Measurements from ENCODE around the gene SLC35F3. TPM values are rescaled to one million over a fixed set of nuclear protein-coding genes. Genes with fewer than 3 reads are reported as not detected.

SLC35F3 gene
- total and polyA plus RNA-seq, 2 experiments from 2014 or later: 0.80 to 1.3 TPM

DNA sequence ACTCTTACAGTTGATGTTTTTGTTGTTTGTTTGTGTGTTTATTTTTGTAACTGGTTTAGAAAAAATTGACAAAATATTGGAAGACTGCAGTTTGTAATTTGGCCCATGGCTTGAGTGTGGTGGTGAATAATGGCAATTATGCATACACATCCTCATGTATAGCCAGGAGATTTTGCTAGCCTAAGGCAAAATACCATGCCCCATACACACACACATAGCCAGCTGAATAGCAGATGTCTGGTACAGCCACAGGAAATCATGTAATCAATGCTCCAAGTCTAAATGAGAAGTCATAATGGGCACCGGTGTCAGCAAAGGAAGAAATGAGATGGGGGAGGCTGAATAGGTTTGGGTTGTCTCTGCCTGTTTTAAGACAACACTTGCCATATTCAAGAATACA is 333.6 kb downstream of the SLC35F3 start:
- no peak overlapping the region for H2AFZ ChIP-seq
- WGBS (ENCODE audit: low lambda C conversion rate, missing lambda C conversion rate): 82% methylated on average over 1 of the region's 1 CpG
- no peak overlapping the region for H3K4me2 ChIP-seq
- no peaks in the 10 kb centered on the region for H3K27me3 ChIP-seq
- no peak for DNase-seq (ENCODE audit: low spot score)
- TF ChIP-seq EZH2 (IDR thresholded peaks at IDR 0.05; ENCODE audit: borderline replicate concordance) (no peak), EZH2phosphoT487 (IDR thresholded peaks at IDR 0.05; ENCODE audit: low read depth, severe bottlenecking, unreplicated experiment) (no peak)
- TF ChIP-seq, protein P1, sequence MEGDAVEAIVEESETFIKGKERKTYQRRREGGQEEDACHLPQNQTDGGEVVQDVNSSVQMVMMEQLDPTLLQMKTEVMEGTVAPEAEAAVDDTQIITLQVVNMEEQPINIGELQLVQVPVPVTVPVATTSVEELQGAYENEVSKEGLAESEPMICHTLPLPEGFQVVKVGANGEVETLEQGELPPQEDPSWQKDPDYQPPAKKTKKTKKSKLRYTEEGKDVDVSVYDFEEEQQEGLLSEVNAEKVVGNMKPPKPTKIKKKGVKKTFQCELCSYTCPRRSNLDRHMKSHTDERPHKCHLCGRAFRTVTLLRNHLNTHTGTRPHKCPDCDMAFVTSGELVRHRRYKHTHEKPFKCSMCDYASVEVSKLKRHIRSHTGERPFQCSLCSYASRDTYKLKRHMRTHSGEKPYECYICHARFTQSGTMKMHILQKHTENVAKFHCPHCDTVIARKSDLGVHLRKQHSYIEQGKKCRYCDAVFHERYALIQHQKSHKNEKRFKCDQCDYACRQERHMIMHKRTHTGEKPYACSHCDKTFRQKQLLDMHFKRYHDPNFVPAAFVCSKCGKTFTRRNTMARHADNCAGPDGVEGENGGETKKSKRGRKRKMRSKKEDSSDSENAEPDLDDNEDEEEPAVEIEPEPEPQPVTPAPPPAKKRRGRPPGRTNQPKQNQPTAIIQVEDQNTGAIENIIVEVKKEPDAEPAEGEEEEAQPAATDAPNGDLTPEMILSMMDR (IDR thresholded peaks at IDR 0.05; ENCODE audit: poor library complexity): no peak
- H3K79me2 ChIP-seq: no peaks in the 10 kb centered on the region
- H3K9me3 ChIP-seq (ENCODE audit: low read depth): no peaks in the 10 kb centered on the region
- H4K20me1 ChIP-seq (ENCODE audit: insufficient read depth, poor library complexity, severe bottlenecking): no peaks in the 10 kb centered on the region
- H3K9me2 ChIP-seq (replicated peaks; ENCODE audit: insufficient read depth): no peaks in the 10 kb centered on the region
- H3K4me1 ChIP-seq (ENCODE audit: insufficient read depth): no peaks in the 10 kb centered on the region
- no peaks in the 10 kb centered on the region for H3K36me3 ChIP-seq (replicated peaks; ENCODE audit: insufficient read depth, low read depth)
- H3K4me3 ChIP-seq: no peak overlapping the region
- H3K27ac ChIP-seq: no peak overlapping the region

DNA sequence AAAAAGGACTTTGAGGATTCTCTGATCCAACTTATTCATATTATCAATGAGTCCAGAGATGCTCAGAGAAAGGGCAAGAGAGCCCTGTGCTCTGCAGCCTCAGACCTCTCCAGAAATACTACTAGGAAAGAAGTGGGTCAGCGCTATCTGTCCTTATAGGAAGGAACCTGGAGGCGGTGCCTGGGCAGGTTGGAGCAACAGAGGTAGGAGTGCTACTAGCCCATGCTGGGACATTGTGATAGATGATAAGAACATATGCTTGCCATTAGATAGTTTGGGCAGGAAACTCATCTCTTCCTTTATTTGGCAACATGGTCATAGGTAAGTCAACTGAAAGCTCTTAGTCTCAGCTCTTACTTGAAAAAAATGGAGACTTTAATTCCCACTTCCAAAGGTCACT is 335.0 kb downstream of the SLC35F3 start:
- WGBS (ENCODE audit: low lambda C conversion rate, missing lambda C conversion rate): 96% methylated on average over 2 of the region's 2 CpGs
- DNase-seq (ENCODE audit: low spot score): no peak
- no peak overlapping the region for H3K4me3 ChIP-seq

DNA sequence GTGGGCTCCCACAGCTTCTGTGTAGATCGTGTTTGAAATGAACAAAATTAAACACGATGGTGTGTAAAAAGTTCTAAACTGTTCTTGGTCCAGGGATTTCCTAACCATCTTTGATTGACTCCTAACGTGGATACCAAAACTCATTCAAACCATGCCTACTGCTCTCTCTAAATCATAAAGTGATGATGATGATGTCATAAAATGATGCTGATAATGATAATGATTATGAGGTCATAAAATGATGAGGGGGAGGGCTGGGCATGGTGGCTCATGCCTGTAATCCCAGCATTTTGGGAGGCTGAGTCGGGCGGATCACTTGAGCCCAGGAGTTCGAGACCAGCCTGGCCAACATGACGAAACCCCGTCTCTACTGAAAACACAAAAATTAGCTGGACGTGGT is 335.5 kb downstream of the SLC35F3 start:
- TF ChIP-seq, protein P1 (IDR thresholded peaks at IDR 0.05; ENCODE audit: poor library complexity): no peak
- no peak for TF ChIP-seq EZH2phosphoT487 (IDR thresholded peaks at IDR 0.05; ENCODE audit: low read depth, severe bottlenecking, unreplicated experiment)
- Histone ChIP-seq H3K27me3 (no peaks in the 10 kb centered on the region), H3K4me2 (no peak overlapping the region), H3K27ac (no peak overlapping the region), H4K20me1 (ENCODE audit: insufficient read depth, poor library complexity, severe bottlenecking) (no peaks in the 10 kb centered on the region), H3K9me2 (replicated peaks; ENCODE audit: insufficient read depth) (no peaks in the 10 kb centered on the region), H3K79me2 (no peaks in the 10 kb centered on the region), H3K4me3 (no peak overlapping the region), H3K9me3 (ENCODE audit: low read depth) (no peaks in the 10 kb centered on the region), H3K36me3 (replicated peaks; ENCODE audit: insufficient read depth, low read depth) (no peaks in the 10 kb centered on the region), H2AFZ (no peak overlapping the region), H3K4me1 (ENCODE audit: insufficient read depth) (no peaks in the 10 kb centered on the region)
- WGBS (ENCODE audit: low lambda C conversion rate, missing lambda C conversion rate): 94% methylated on average over 9 of the region's 9 CpGs
- DNase-seq (ENCODE audit: low spot score): no peak

More for the DNA sequence above, 335.0 kb downstream of the SLC35F3 start:
- no peak for TF ChIP-seq EZH2phosphoT487 (IDR thresholded peaks at IDR 0.05; ENCODE audit: low read depth, severe bottlenecking, unreplicated experiment)
- TF ChIP-seq, protein P1 (IDR thresholded peaks at IDR 0.05; ENCODE audit: poor library complexity): no peak
- no peak for TF ChIP-seq EZH2 (IDR thresholded peaks at IDR 0.05; ENCODE audit: borderline replicate concordance)
- Histone ChIP-seq H3K27ac (no peak overlapping the region), H3K4me2 (no peak overlapping the region), H4K20me1 (ENCODE audit: insufficient read depth, poor library complexity, severe bottlenecking) (no peaks in the 10 kb centered on the region), H3K9me2 (replicated peaks; ENCODE audit: insufficient read depth) (no peaks in the 10 kb centered on the region), H3K79me2 (no peaks in the 10 kb centered on the region), H3K36me3 (replicated peaks; ENCODE audit: insufficient read depth, low read depth) (no peaks in the 10 kb centered on the region), H3K9me3 (ENCODE audit: low read depth) (no peaks in the 10 kb centered on the region), H3K27me3 (no peaks in the 10 kb centered on the region), H3K4me1 (ENCODE audit: insufficient read depth) (no peaks in the 10 kb centered on the region), H2AFZ (no peak overlapping the region)

DNA sequence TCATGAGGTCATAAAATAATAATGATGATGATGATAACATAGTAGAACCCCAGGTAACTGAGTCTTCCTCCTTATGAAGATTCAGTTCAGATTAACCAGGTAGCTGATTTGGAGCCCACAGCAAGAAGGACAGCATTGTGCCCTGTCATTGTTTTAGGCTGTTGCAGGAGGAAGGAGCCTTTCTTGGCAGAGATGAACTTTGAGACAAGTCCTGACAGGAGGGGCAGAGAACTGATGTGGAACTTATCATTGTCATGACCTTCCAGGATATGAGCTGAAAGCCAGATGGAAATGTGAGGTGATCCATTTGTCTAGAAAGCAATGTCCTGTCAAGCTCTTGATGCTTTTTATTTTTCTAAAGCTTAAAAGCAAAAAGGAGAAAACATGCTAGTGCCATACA is 336.2 kb downstream of the SLC35F3 start:
- TF ChIP-seq EZH2 (IDR thresholded peaks at IDR 0.05; ENCODE audit: borderline replicate concordance): no peak
- TF ChIP-seq, protein P1 (IDR thresholded peaks at IDR 0.05; ENCODE audit: poor library complexity): no peak
- TF ChIP-seq EZH2phosphoT487 (IDR thresholded peaks at IDR 0.05; ENCODE audit: low read depth, severe bottlenecking, unreplicated experiment): no peak
- no peak for DNase-seq (ENCODE audit: low spot score)
- no peak overlapping the region for H3K4me2 ChIP-seq
- no peaks in the 10 kb centered on the region for H3K36me3 ChIP-seq (replicated peaks; ENCODE audit: insufficient read depth, low read depth)
- no peak overlapping the region for H3K4me3 ChIP-seq
- no peaks in the 10 kb centered on the region for H3K9me2 ChIP-seq (replicated peaks; ENCODE audit: insufficient read depth)
- no peak overlapping the region for H2AFZ ChIP-seq
- H4K20me1 ChIP-seq (ENCODE audit: insufficient read depth, poor library complexity, severe bottlenecking): no peaks in the 10 kb centered on the region
- no peaks in the 10 kb centered on the region for H3K9me3 ChIP-seq (ENCODE audit: low read depth)
- no peak overlapping the region for H3K27ac ChIP-seq
- no peaks in the 10 kb centered on the region for H3K27me3 ChIP-seq
- no peaks in the 10 kb centered on the region for H3K4me1 ChIP-seq (ENCODE audit: insufficient read depth)
- H3K79me2 ChIP-seq: no peaks in the 10 kb centered on the region
